Ishikawa (cell line): ENCODE results near the gene ATP8A2.

Source experiments
- CEBPB ChIP-seq: IDR thresholded peaks from 2 replicates; pipeline ENCODE4 v1.6.1; 2012
- EP300 ChIP-seq: IDR thresholded peaks from 2 replicates; pipeline ENCODE4 v1.6.1; 2012; ENCODE audit warnings: borderline replicate concordance
- YY1 ChIP-seq: IDR thresholded peaks from 2 replicates; pipeline ENCODE4 v1.6.1; 2012; ENCODE audit warnings: low read depth

GRCh38 chr13:25844559-25845434, 473.0 kb downstream of the ATP8A2 start:
- no peak for TF ChIP-seq EP300
- TF ChIP-seq CEBPB, result no peak
- no peak for TF ChIP-seq YY1
